ENCODE data around the gene CAMK4. TPM values are rescaled to one million over a fixed set of nuclear protein-coding genes. Genes with fewer than 3 reads are reported as not detected.
"Not testable (repeated sequence)": the region's sequence is repeated elsewhere in the genome, so short reads cannot be mapped to it uniquely, and the experiment has no call there.

Gene CAMK4
- total RNA-seq, 1 donor from 2014 or later: 5.0 TPM

DNA sequence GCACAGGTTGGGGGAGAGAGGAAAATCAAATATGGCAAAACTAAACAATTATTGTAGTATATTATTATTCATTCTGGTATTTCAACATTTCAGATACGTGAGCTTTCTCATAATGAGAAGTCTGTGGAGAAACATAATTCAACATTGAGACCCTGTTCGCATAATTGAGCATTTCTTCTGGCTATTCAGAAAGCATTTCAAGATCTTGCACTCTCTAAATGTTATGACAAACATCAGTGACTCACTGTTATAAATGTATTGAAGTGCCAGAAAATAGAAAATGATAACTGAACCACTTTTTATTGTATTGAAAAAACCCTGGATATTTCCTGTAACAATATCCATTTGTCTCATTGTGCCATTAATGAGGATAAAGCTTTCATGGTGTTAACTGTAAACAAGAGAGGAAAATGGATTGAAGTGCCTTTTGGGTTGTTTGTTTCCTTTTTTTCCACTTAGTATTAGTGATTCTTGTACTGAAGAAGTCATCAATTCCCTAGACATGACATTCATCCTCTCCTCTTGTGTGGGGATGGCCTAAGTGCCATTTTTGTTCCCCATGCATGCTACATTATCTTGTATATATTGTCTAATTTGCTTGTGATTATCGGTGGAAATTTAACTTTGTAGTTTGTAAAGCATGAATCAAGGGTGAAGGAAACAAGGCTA, 124.6 kb downstream of the CAMK4 start:
- no peak overlapping the region for H3K27ac Mint-ChIP-seq
- Histone ChIP-seq H3K79me2 (ENCODE audit: low read depth) (no peaks in the 10 kb centered on the region), H3K36me3 (no peaks in the 10 kb centered on the region), H3K4me1 (no peaks in the 10 kb centered on the region), H2AFZ (replicated peaks) (no peak overlapping the region), H3F3A (ENCODE audit: low read depth) (no peaks in the 10 kb centered on the region), H3K4me2 (no peak overlapping the region), H3K4me3 (no peak overlapping the region), H3K27ac (no peak overlapping the region), H3K27me3 (no peaks in the 10 kb centered on the region), H3K9me3 (ENCODE audit: low read depth) (no peaks in the 10 kb centered on the region), H4K20me1 (ENCODE audit: low read depth) (no peaks in the 10 kb centered on the region), H3K9ac (no peak overlapping the region)
- no peaks in the 10 kb centered on the region for H3K9me3 Mint-ChIP-seq
- H3K4me1 Mint-ChIP-seq: no peaks in the 10 kb centered on the region
- no peak for DNase-seq (ENCODE audit: low spot score)
- TF ChIP-seq, protein P1, sequence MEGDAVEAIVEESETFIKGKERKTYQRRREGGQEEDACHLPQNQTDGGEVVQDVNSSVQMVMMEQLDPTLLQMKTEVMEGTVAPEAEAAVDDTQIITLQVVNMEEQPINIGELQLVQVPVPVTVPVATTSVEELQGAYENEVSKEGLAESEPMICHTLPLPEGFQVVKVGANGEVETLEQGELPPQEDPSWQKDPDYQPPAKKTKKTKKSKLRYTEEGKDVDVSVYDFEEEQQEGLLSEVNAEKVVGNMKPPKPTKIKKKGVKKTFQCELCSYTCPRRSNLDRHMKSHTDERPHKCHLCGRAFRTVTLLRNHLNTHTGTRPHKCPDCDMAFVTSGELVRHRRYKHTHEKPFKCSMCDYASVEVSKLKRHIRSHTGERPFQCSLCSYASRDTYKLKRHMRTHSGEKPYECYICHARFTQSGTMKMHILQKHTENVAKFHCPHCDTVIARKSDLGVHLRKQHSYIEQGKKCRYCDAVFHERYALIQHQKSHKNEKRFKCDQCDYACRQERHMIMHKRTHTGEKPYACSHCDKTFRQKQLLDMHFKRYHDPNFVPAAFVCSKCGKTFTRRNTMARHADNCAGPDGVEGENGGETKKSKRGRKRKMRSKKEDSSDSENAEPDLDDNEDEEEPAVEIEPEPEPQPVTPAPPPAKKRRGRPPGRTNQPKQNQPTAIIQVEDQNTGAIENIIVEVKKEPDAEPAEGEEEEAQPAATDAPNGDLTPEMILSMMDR (IDR thresholded peaks at IDR 0.05): no peak
- no peak for TF ChIP-seq EZH2 (IDR thresholded peaks at IDR 0.05)
- no peak for TF ChIP-seq EZH2phosphoT487 (IDR thresholded peaks at IDR 0.05)
- H3K4me3 Mint-ChIP-seq: no peak overlapping the region
- no peaks in the 10 kb centered on the region for H3K27me3 Mint-ChIP-seq (ENCODE audit: insufficient read depth, low read depth)
- H3K36me3 Mint-ChIP-seq: no peaks in the 10 kb centered on the region

DNA sequence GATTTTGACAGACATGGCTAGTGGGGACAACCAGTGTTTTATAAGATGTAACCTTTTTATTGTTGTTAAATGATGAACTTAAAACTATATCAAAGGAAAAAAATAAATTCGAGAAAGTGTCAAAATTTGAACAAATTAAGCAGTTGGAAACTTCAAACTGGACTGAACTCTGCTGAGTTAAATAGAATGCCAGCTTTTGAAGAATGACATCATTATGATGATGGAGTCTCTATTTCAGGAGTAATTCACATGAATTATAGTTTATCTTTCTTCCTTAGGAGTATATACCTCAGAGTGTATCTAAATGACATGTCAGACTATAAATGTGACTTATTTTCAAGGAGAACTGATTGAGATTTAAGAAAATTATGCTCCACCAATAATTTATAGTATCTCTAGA, 125.2 kb downstream of the CAMK4 start:
- no peaks in the 10 kb centered on the region for H3K36me3 Mint-ChIP-seq
- no peaks in the 10 kb centered on the region for H3K9me3 Mint-ChIP-seq
- no peak for DNase-seq (ENCODE audit: low spot score)
- no peaks in the 10 kb centered on the region for H4K20me1 ChIP-seq (ENCODE audit: low read depth)
- no peak overlapping the region for H3K4me3 Mint-ChIP-seq
- no peak overlapping the region for H2AFZ ChIP-seq (replicated peaks)
- H3K27me3 Mint-ChIP-seq (ENCODE audit: insufficient read depth, low read depth): no peaks in the 10 kb centered on the region
- H3K4me1 Mint-ChIP-seq: no peaks in the 10 kb centered on the region
- H3K36me3 ChIP-seq: no peaks in the 10 kb centered on the region
- no peaks in the 10 kb centered on the region for H3K9me3 ChIP-seq (ENCODE audit: low read depth)
- H3K4me1 ChIP-seq: no peaks in the 10 kb centered on the region
- no peak overlapping the region for H3K27ac ChIP-seq
- no peak overlapping the region for H3K4me3 ChIP-seq
- no peak overlapping the region for H3K4me2 ChIP-seq
- H3K9ac ChIP-seq: no peak overlapping the region
- H3F3A ChIP-seq (ENCODE audit: low read depth): no peaks in the 10 kb centered on the region
- no peaks in the 10 kb centered on the region for H3K79me2 ChIP-seq (ENCODE audit: low read depth)
- TF ChIP-seq EZH2phosphoT487 (IDR thresholded peaks at IDR 0.05) (no peak), EZH2 (IDR thresholded peaks at IDR 0.05) (no peak)
- TF ChIP-seq, protein P1 (IDR thresholded peaks at IDR 0.05): no peak
- H3K27me3 ChIP-seq: no peaks in the 10 kb centered on the region
- H3K27ac Mint-ChIP-seq: no peak overlapping the region

DNA sequence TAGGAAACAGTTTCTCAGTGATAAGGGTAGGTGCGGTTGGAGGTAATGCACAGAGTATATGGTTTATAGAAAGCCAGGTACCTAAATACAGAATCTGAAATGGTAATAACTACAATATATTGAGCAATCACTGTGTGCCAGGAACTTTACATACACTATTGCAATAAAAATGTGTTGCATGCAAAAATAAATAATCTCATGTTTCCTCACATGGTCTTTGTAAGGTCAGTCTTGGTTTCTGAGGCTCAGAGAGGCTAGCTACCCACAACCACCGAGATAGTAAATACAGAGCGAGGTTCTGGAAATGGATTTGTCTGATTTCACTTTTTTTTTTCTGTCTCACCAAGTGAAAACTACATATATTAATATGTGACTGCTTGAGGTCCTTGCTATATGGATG, 128.9 kb downstream of the CAMK4 start:
- no peak overlapping the region for H3K4me3 Mint-ChIP-seq
- no peaks in the 10 kb centered on the region for H3K9me3 ChIP-seq (ENCODE audit: low read depth)
- no peak overlapping the region for H2AFZ ChIP-seq (replicated peaks)
- no peak for TF ChIP-seq EZH2phosphoT487 (IDR thresholded peaks at IDR 0.05)
- no peak for TF ChIP-seq EZH2 (IDR thresholded peaks at IDR 0.05)
- TF ChIP-seq, protein P1 (IDR thresholded peaks at IDR 0.05): no peak
- H3F3A ChIP-seq (ENCODE audit: low read depth): no peaks in the 10 kb centered on the region
- H3K27me3 Mint-ChIP-seq (ENCODE audit: insufficient read depth, low read depth): no peaks in the 10 kb centered on the region
- no peaks in the 10 kb centered on the region for H3K9me3 Mint-ChIP-seq
- H3K36me3 Mint-ChIP-seq: no peaks in the 10 kb centered on the region
- H4K20me1 ChIP-seq (ENCODE audit: low read depth): no peaks in the 10 kb centered on the region
- H3K27ac ChIP-seq: no peak overlapping the region
- H3K4me3 ChIP-seq: no peak overlapping the region
- H3K36me3 ChIP-seq: no peaks in the 10 kb centered on the region
- no peak for DNase-seq (ENCODE audit: low spot score)
- H3K4me1 Mint-ChIP-seq: no peaks in the 10 kb centered on the region
- no peaks in the 10 kb centered on the region for H3K27me3 ChIP-seq
- H3K4me1 ChIP-seq: no peaks in the 10 kb centered on the region
- H3K79me2 ChIP-seq (ENCODE audit: low read depth): no peaks in the 10 kb centered on the region
- H3K27ac Mint-ChIP-seq: no peak overlapping the region
- H3K4me2 ChIP-seq: no peak overlapping the region
- no peak overlapping the region for H3K9ac ChIP-seq

DNA sequence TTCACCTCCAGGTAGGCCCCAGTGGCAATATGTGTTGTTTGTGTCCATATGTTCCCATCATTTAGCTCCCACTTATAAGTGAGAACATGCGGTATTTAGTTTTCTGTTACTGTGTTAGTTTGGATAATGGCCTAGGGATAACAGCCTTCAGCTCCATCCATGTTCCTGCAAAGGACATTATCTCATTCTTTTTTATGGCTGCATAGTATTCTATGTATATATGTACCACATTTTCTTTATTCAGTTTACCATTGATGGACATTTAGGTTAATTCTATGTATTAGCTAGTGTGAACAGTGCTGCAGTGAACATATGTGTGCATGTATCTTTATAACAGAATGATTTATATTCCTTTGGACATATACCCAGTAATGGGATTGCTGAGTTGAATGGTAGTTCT, 134.5 kb downstream of the CAMK4 start:
- not testable (repeated sequence) for H3K27ac ChIP-seq; H3K27ac Mint-ChIP-seq; H3F3A ChIP-seq (ENCODE audit: low read depth); H3K4me2 ChIP-seq; H3K9me3 Mint-ChIP-seq; H3K27me3 Mint-ChIP-seq (ENCODE audit: insufficient read depth, low read depth); H3K9ac ChIP-seq; H3K36me3 Mint-ChIP-seq; H3K36me3 ChIP-seq; H3K4me3 ChIP-seq; H3K4me1 Mint-ChIP-seq; H3K27me3 ChIP-seq; DNase-seq (ENCODE audit: low spot score); H3K9me3 ChIP-seq (ENCODE audit: low read depth); H3K79me2 ChIP-seq (ENCODE audit: low read depth); H3K4me3 Mint-ChIP-seq; H4K20me1 ChIP-seq (ENCODE audit: low read depth); H2AFZ ChIP-seq (replicated peaks); H3K4me1 ChIP-seq
